Measurements from ENCODE around the gene ARHGEF37.
"Not testable (repeated sequence)": the region's sequence is repeated elsewhere in the genome, so short reads cannot be mapped to it uniquely, and the experiment has no call there.

Gene ARHGEF37

DNA sequence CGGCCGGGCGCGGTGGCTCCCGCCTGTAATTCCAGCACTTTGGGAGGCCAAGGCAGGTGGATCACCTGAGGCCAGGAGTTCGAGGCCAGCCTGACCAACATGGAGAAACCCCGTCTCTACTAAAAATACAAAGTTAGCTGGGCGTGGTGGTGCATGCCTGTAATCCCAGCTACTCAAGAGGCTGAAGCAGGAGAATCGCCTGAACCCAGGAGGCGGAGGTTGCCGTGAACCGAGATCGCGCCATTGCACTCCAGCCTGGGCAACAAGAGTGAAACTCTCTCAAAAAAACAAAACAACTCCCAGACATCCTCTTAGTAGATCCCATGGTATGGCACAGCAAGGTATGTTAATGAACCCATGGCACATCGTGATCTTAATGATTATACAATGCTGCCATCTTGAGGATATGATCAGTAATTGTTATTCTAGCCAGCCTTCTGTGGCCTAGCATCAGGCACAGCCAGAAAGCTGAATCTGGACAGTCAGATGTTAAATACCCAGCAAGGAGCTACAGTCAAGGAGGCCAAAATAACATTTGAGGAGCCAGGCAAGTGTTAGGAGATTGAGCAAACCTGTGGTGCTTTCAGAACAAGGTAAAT lies 16.7 kb upstream of the ARHGEF37 start:
- DNase-seq (ENCODE audit: low spot score): peak; percentile 81

GRCh38 chr5:149567226-149567625 lies 14.1 kb upstream of the ARHGEF37 start:
- no peak for DNase-seq (ENCODE audit: low spot score)

DNA sequence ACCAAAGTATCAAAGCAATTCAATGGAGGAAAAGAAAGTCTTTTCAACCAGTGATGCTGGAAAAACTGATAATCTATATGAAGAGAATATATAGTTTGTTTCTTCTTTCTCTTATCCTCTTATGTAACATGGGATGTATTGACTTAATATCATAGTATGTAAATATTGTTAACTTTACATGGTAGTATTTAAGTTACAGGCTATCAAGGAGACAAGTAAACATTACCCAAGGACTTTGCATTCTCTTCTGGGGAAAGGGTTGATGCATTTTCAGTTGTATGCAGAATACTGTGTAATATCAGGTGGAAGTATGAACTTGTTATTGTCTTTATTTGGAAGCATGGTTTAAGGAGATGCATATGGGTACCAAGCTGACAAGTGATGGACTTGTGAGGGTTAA lies 9.1 kb upstream of the ARHGEF37 start:
- DNase-seq (ENCODE audit: low spot score): no peak

DNA sequence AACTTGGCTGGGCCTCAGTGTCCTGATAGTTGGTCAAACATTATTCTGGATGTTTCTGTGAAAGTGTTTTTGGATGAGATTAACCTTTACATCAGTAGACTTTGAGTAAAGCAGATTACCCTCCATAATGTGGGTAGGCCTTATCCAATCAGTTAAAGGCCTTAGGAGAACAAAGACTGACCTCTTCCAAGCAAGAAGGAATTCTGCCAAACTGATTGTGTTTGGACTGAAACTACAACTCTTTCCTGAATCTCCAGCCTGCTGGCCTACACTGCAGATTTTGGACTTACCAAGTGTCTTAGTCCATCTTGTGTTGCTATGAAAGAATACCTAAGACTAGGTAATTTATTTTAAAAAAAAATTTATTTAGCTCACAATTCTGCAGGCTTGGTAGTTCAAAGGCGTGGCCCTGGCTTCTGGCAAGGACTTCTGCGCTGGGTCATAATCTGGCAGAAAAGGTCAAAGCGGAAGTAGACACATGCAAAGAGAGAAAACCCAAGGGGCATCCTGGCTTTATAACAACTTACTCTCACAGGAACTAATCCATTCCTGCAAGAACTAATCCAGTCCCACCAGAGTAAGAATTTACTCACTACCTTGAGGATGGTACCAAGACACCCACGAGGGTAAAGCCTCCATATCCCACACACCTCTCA lies 8.6 kb upstream of the ARHGEF37 start:
- no peak for DNase-seq (ENCODE audit: low spot score)

DNA sequence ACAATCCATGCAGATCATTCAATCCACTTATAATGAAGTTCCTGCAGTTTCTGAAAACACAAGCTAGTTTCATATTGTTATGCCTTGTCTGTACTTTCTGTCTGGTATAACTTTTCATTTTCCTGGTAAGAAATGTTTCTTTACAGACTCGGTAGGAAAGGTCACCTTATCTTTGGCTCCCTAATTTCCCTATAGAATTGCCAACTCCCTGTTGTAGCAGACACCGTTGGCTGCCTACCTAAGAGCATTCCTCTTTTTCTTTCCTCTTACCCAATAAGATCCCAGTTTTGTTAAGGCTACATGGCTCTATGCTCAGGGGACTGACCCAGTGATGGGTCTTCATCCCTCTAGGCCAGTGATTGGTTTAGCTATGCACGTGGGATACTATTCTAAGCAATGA lies 6.2 kb upstream of the ARHGEF37 start:
- no peak for DNase-seq (ENCODE audit: low spot score)

GRCh38 chr5:149576021-149576420 lies 5.3 kb upstream of the ARHGEF37 start:
- DNase-seq (ENCODE audit: low spot score): no peak

- DNase-seq (ENCODE audit: low spot score): no peak
These were observed 2.4 kb upstream of the ARHGEF37 start for GRCh38 chr5:149578896-149579295.

- no peak for DNase-seq (ENCODE audit: low spot score)
These were observed 498 bp upstream of the ARHGEF37 start for GRCh38 chr5:149580808-149581191.

GRCh38 chr5:149581931-149582768 lies 852 bp downstream of the ARHGEF37 start:
- DNase-seq (ENCODE audit: low spot score): no peak

DNA sequence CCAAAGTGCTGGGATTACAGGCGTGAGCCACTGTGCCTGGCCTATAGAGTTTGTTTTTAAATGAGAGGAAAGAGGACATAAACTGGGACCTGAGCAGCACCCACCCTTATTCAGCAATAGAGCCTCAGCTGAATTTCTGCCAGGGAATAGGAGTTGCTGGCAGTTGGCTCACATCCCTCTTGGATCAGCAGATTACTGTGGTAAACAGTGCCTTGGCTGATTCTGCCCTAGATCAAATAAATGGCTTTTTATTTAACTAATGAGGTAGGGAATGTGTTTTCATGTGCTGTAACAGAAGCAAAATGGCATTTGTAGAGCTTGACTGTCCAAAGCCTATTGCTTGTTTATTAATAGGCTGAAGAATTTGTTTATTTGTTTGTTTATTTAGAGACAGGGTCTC lies 2.1 kb downstream of the ARHGEF37 start:
- DNase-seq (ENCODE audit: low spot score): peak; percentile 38

- no peak for DNase-seq (ENCODE audit: low spot score)
These were observed 2.8 kb downstream of the ARHGEF37 start for GRCh38 chr5:149584121-149584520.

DNA sequence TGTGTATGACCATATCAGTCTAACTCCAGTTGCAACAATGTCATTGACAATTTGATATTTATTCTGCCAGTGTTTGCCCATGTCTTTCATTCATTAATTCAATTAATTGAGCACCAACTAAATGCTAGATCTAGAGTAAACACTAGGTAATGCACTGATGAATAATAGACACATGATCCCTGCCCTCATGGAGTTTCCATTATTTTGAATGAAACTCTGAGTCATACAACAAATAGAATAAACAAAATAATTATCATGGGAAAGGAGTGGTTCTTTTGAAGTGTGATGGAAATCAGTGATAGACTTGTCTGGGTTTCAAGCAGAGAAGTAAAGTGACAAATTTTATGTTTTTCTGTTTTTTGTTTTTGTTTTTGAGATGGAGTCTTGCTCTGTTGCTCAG lies 4.6 kb downstream of the ARHGEF37 start:
- no peak for DNase-seq (ENCODE audit: low spot score)

DNA sequence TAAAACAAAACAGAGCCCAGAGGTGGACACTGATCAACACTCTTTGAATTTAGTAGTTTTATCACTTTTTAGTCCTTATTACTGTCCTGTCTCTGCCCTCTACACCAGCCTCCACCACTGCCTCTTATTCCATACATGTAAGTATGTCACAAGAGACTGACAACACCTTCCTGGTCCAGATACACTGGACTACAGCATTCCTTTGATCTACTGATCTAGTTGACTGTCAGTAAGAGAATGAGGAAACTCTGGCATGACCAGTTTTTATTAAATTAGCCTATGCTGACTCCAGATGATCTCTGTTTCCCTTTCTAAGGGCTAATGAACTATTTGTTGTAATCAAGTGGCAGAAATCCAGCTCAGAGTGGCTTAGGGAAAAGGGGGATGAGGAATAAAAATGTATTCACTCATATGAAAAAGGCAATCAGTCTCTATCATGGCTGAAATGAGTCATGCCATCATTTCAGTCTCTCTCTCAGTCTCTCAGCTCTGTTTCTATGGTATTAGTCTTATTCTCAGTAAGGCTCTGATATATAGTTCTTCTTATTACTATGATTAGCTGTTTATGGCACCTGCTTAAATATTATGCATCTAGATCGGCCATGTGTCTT lies 5.5 kb downstream of the ARHGEF37 start:
- DNase-seq (ENCODE audit: low spot score): no peak

DNA sequence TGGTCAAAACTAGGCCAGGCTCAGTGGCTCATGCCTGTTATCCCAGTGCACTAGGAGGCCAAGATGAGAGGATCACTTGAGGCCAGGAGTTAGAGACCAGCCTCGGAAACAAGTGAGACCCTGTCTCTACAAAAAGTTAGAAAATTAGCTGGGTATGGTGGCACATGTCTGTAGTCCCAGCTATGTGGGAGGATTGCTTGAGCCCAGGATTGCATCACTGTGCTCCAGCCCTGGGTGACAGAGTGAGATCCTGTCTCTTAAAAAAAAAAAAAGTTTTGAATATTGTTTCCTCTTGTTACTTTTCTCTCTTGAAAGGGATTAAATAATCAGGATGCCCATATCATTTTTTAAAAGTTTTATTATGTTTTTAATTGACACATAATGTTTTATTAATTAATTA lies 7.6 kb downstream of the ARHGEF37 start:
- DNase-seq (ENCODE audit: low spot score): no peak

GRCh38 chr5:149593370-149593769 lies 12.1 kb downstream of the ARHGEF37 start:
- no peak for DNase-seq (ENCODE audit: low spot score)

DNA sequence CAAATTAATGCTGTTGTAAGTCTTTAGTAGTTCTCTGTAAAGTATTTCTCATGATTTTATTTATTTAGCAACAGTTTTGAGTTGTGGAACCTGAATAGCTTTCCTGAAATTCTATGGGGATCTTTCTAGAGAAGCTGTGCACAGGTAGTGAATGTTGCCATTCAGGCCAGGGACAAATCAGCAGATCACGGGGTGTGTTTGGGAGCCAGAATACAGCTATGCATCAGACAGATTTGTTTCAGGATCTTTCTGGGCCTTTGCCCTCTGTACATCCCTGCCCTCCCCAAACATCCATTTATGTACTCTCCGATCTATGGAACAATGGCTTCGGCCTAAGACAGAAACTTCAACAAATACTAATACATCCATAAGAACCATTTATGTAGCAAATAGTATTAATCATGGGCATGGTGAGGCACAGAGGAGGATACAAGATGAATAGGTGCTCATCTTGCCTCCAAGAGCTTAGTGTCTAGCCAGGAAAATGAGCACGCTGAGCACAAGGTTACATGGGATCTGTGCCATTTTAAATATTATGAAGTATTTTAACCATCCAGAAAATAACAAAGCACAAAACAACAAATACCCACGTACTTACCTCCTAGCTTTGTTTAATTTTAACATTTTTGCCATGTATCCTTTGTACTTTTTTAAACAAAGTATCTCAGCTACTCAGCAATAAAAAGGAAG lies 13.1 kb downstream of the ARHGEF37 start:
- no peak for DNase-seq (ENCODE audit: low spot score)

DNA sequence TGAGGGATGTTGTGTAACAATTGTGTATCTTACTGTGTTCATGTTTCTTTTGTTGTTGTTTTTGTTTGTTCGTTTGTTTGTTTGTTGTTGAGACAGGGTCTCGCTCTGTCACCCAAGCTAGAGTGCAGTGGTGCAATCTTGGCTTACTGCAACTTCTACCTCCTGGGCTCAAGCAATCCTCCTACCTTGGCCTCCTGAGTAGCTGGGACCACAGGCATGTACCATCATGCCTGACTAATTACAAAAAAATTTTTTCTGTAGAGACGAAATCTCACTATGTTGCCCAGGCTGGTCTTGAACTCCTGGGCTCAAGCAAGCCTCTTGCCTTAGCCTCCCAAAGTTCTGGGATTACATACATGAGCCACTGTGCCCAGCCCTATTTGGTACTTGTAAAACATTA lies 13.8 kb downstream of the ARHGEF37 start:
- DNase-seq (ENCODE audit: low spot score): not testable (repeated sequence)

- no peak for DNase-seq (ENCODE audit: low spot score)
These were observed 15.4 kb downstream of the ARHGEF37 start for GRCh38 chr5:149596712-149597111.

- DNase-seq (ENCODE audit: low spot score): no peak
These were observed 16.3 kb downstream of the ARHGEF37 start for GRCh38 chr5:149597618-149598017.

DNA sequence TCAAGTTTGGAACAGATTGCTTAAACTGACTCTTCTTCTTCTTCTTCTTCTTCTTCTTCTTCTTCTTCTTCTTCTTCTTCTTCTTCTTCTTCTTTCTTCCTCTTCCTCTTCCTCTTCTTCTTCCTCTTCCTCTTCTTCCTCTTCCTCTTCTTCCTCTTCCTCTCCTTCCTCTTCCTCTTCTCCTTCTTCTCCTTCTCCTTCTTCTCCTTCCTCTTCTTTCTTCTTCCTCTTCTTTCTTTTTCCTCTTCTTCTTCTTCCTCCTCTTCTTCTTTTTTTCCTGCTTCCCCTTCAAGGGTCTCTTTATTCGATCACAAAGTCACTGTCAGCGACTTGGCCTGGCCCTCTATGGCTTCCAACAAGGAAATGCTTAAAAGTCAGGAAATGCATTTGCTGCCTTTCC lies 16.9 kb downstream of the ARHGEF37 start:
- DNase-seq (ENCODE audit: low spot score): not testable (repeated sequence)

- DNase-seq (ENCODE audit: low spot score): no peak
These were observed 17.7 kb downstream of the ARHGEF37 start for GRCh38 chr5:149598966-149599365.

DNA sequence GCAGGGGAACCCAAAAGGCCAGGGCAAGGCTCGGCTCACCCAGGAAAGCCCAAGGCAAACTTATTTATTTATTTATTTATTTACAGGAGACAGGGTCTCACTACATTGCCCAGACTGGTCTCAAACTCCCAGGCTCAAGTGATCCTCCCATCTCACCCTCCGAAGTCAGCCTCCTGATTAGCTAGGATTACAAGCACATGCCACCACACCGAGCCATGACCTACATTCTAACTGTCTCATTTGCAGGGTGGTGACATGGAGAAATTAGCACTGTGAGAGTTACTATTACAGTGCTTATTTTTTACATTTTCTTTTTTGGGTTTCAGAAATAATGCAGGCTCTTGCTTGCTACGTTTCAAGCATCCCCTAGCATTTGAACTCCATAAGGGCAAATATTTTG lies 18.1 kb downstream of the ARHGEF37 start:
- DNase-seq (ENCODE audit: low spot score): no peak
